ENCODE data around the gene PLEKHA1.
A peak's percentile ranks its signal among the peaks of the same experiment; 100 is the strongest.

The PLEKHA1 gene

GRCh38 chr10:122379537-122379936 lies 5.0 kb downstream of the PLEKHA1 start:
- no peak for DNase-seq

GRCh38 chr10:122380703-122381102 lies 6.2 kb downstream of the PLEKHA1 start:
- no peak for DNase-seq

GRCh38 chr10:122381680-122382079 lies 7.2 kb downstream of the PLEKHA1 start:
- no peak for DNase-seq

- no peak for DNase-seq
Measured at GRCh38 chr10:122386514-122386913, 12.0 kb downstream of the PLEKHA1 start.

GRCh38 chr10:122387572-122387971 lies 13.1 kb downstream of the PLEKHA1 start:
- no peak for DNase-seq

- no peak for DNase-seq
Measured at GRCh38 chr10:122388287-122388997, 13.9 kb downstream of the PLEKHA1 start.

- DNase-seq: no peak
Measured at GRCh38 chr10:122390271-122390670, 15.8 kb downstream of the PLEKHA1 start.

- no peak for DNase-seq
Measured at GRCh38 chr10:122390679-122391078, 16.2 kb downstream of the PLEKHA1 start.

GRCh38 chr10:122391875-122392274 lies 17.4 kb downstream of the PLEKHA1 start:
- no peak for DNase-seq

GRCh38 chr10:122392835-122393234 lies 18.3 kb downstream of the PLEKHA1 start:
- no peak for DNase-seq

- no peak for DNase-seq
Measured at GRCh38 chr10:122393288-122393687, 18.8 kb downstream of the PLEKHA1 start.

- no peak for DNase-seq
Measured at GRCh38 chr10:122402548-122403131, 28.1 kb downstream of the PLEKHA1 start.

GRCh38 chr10:122404576-122404975 lies 30.1 kb downstream of the PLEKHA1 start:
- DNase-seq: peak; percentile 5

- peak; percentile 11 for DNase-seq
Measured at GRCh38 chr10:122407375-122408125, 33.0 kb downstream of the PLEKHA1 start.

- no peak for DNase-seq
Measured at GRCh38 chr10:122413327-122413726, 38.8 kb downstream of the PLEKHA1 start.

GRCh38 chr10:122417667-122418066 lies 43.2 kb downstream of the PLEKHA1 start:
- no peak for DNase-seq

- no peak for DNase-seq
Measured at GRCh38 chr10:122419016-122419415, 44.5 kb downstream of the PLEKHA1 start.

- no peak for DNase-seq
Measured at GRCh38 chr10:122419876-122420623, 45.5 kb downstream of the PLEKHA1 start.

- DNase-seq: no peak
Measured at GRCh38 chr10:122420624-122421007, 46.1 kb downstream of the PLEKHA1 start.

GRCh38 chr10:122421054-122421625 lies 46.6 kb downstream of the PLEKHA1 start:
- no peak for DNase-seq

- DNase-seq: no peak
Measured at GRCh38 chr10:122421742-122422141, 47.2 kb downstream of the PLEKHA1 start.

- DNase-seq: no peak
Measured at GRCh38 chr10:122422266-122422989, 47.9 kb downstream of the PLEKHA1 start.

Data from midbrain (tissue), 1 donor.